HL-60/S4 treated with retinoic acid at 250 ng/mL for 4 days and 3 days (cell line): ENCODE results near the gene URB1.
"Not testable (repeated sequence)": the region's sequence is repeated elsewhere in the genome, so short reads cannot be mapped to it uniquely, and the experiment has no call there.

Experiments used
- in situ Hi-C: fragments of 300-500 bp; cut with MboI; formaldehyde crosslinking; loops from 2 replicates; pipeline ENCODE4 v1.7.0; 2022; ENCODE audit warnings: low sequenced_read_pairs

The URB1 gene

GRCh38 chr21:32413015-32413504, 20.2 kb upstream of the URB1 start:
- in situ Hi-C loops = no loop called here

- in situ Hi-C loops = no loop called here
These were observed 19.6 kb upstream of the URB1 start, which contains the start of gene EVA1C for GRCh38 chr21:32412162-32413014. EVA1C (plus strand) TSS chr21:32412706; CDS start chr21:32412854, 148 bp downstream.

GRCh38 chr21:32411350-32412161, 18.7 kb upstream of the URB1 start:
- in situ Hi-C loops = no loop called here

GRCh38 chr21:32410916-32411315, 18.1 kb upstream of the URB1 start:
- in situ Hi-C loops = no loop called here

DNA sequence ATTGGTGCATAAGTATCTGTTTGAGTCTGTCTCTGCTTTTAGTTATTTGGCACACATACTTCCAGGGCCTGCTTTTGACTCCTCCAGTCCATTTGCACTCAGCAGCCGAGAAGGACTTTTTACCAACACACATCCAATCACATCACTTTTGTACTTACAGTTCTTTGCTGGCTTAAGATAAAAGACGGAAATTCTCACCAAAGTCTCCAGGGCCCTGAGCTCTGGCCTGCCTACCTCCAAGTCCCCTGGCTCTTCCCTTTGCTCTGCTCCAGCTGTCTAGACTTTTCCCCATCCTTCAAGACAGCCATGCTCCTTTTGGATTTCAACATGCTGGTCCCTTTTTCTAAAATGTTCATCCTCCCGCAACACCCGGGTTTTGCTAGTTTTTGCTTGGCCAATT, 17.5 kb upstream of the URB1 start:
- in situ Hi-C loops = no loop called here

GRCh38 chr21:32406405-32406804, 13.6 kb upstream of the URB1 start:
- in situ Hi-C loops = no loop called here

- in situ Hi-C loops = no loop called here
These were observed 10.5 kb upstream of the URB1 start for GRCh38 chr21:32403201-32403777.

- in situ Hi-C loops = no loop called here
These were observed 827 bp upstream of the URB1 start for GRCh38 chr21:32393677-32394001.

GRCh38 chr21:32392299-32392879, 423 bp downstream of the URB1 start:
- in situ Hi-C loops = no loop called here

GRCh38 chr21:32391755-32392154, 1.1 kb downstream of the URB1 start:
- in situ Hi-C loops = no loop called here

GRCh38 chr21:32390537-32391224, 2.1 kb downstream of the URB1 start:
- in situ Hi-C loops = not testable (repeated sequence)

GRCh38 chr21:32389337-32390015, 3.3 kb downstream of the URB1 start:
- in situ Hi-C loops = no loop called here

DNA sequence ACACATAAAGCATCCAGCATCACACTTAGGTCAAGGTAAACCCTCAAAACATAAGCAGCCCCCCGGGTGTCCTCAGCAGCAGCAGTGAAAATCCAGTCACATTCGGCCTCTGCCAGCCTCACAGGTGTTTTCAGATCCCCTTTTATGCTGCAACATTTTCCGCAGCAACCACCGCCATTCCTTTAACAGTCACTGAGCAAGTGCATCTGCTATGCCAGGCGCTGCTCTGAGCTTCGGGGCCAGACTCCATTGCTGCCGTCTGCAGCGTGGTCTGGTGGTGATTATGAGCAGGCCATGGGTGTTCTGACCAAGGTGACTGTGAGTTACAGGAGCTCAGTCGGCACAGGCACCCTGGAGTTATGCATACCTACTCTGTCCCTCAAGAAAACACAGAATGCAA, 4.5 kb downstream of the URB1 start:
- in situ Hi-C loops = no loop called here

GRCh38 chr21:32387151-32387550, 5.7 kb downstream of the URB1 start:
- in situ Hi-C loops = no loop called here

DNA sequence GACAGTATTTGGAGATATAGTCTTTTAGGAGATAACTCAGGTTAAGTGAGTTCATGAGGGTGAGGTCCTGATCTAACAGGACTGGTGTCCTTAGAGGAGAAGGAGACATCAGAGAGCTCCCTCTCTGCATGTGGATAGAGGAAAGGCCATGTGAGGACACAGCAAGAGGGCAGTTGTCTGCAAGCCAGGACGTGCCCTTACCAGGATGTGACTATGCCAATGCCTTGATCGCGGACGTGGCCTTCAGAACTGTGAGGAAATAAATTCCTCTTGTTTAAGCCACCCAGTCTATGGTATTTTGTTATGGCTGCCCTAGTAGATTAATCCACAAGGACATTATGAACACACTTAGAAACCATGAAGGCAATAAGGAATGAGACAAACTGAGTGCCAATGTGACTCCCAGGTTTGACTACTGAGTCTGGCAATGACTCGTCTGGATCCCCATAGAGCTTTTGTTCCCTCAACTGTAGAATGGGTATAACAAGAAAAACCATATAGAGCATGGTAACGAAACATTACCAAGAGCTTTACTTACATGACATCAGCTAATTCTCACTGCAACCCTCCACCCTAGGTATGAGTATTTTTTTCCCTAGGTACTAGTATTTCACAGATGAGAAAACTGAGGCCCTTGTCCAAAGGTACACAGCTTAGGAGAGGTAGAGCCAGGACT, 6.5 kb downstream of the URB1 start:
- in situ Hi-C loops = no loop called here

GRCh38 chr21:32383812-32384211, 9.0 kb downstream of the URB1 start:
- in situ Hi-C loops = no loop called here

- in situ Hi-C loops = no loop called here
These were observed 10.6 kb downstream of the URB1 start for GRCh38 chr21:32382108-32382644.

GRCh38 chr21:32381571-32381970, 11.2 kb downstream of the URB1 start:
- in situ Hi-C loops = no loop called here

DNA sequence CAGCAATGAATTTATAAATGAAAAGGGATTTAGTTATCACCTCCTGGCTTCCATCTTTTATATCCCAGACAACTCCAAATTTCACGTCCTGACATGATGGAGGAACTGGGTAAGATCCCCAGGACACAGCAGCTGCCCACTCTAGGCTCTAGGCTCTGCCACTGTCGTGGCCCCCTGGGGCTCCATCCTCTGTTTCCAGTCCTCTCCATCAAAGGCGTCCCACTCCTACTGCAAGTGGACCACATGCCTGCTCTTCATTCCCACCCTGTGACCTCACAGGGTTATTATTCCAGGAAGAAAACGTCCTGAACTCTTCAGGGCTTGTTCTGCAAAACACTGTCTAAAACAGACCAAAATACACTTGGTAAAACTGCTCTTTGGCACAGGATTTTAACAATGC, 11.9 kb downstream of the URB1 start:
- in situ Hi-C loops = no loop called here
